IMR-90 (cell line): ENCODE data around the gene EFHB. TPM values are rescaled to one million over a fixed set of nuclear protein-coding genes. Genes with fewer than 3 reads are reported as not detected.
A peak's percentile ranks its signal among the peaks of the same experiment; 100 is the strongest.

Source experiments
- ATAC-seq: fragments of 200-7000 bp; cut with Tn5 transposase; 2 replicates; pipeline ENCODE4 v1.9.1; 2020; ENCODE audit warnings: low read depth, mild to moderate bottlenecking, moderate library complexity
- BruUV-seq: library from RNA; stranded (reverse); fragments of 400-500 nt; replicated peaks from 2 replicates; lab custom pipeline; 2021; lab: Mats Ljungman, UMichigan
- CTCF ChIA-PET: fragments of 300-600 bp; formaldehyde crosslinking; extraction: SDS; loops from one replicate; lab custom pipeline; 2021; ENCODE audit warnings: antibody characterized with exemption; lab: Yijun Ruan, JAX
- POLR2A ChIA-PET: fragments of 300-600 bp; sonication (Branson Sonifier 250); formaldehyde crosslinking; loops from one replicate; lab custom pipeline; 2022; ENCODE audit warnings: antibody characterized with exemption; ENCODE audit not compliant: unreplicated experiment; lab: Charles Lee
- DNase-seq: peaks from one replicate; pipeline ENCODE4 v3.0.0; 2013
- H2AFZ ChIP-seq: replicated peaks from 2 replicates; pipeline ENCODE3; 2013; ENCODE audit warnings: low read length, mild to moderate bottlenecking; ENCODE audit not compliant: poor library complexity
- H2AK5ac ChIP-seq: 2 replicates; pipeline ENCODE4 v1.6.1; 2013; ENCODE audit warnings: low read depth, low read length, inconsistent platforms
- H2AK9ac ChIP-seq: replicated peaks from 2 replicates; pipeline ENCODE3; 2013; ENCODE audit warnings: mild to moderate bottlenecking, low read depth, low read length, moderate library complexity; ENCODE audit not compliant: poor library complexity
- H2BK120ac ChIP-seq: 2 replicates; pipeline ENCODE4 v1.6.1; 2013; ENCODE audit warnings: low read depth, low read length, inconsistent platforms
- H2BK15ac ChIP-seq: 3 replicates; pipeline ENCODE4 v1.6.1; 2013; ENCODE audit warnings: low read depth, low read length, inconsistent platforms
- H2BK20ac ChIP-seq: 2 replicates; pipeline ENCODE4 v1.6.1; 2013; ENCODE audit warnings: low read depth, mild to moderate bottlenecking, inconsistent platforms, low read length, moderate library complexity
- H2BK5ac ChIP-seq: 2 replicates; pipeline ENCODE4 v1.6.1; 2013; ENCODE audit warnings: mild to moderate bottlenecking, low read depth, low read length, inconsistent platforms; ENCODE audit not compliant: poor library complexity, severe bottlenecking
- H3K14ac ChIP-seq: replicated peaks from 2 replicates; pipeline ENCODE4 v1.6.1; 2013; ENCODE audit warnings: low read depth, low read length, inconsistent platforms
- H3K18ac ChIP-seq: 2 replicates; pipeline ENCODE4 v1.6.1; 2013; ENCODE audit warnings: low read depth, low read length, control low read depth
- H3K23ac ChIP-seq: 2 replicates; pipeline ENCODE4 v1.6.1; 2013; ENCODE audit warnings: low read depth, low read length, inconsistent platforms
- H3K27ac ChIP-seq: 2 replicates; pipeline ENCODE4 v1.5.1; 2013; ENCODE audit warnings: mild to moderate bottlenecking, control low read depth, low read length; ENCODE audit not compliant: insufficient read depth
- H3K27me3 ChIP-seq: 2 replicates; pipeline ENCODE4 v1.6.1; 2013; ENCODE audit warnings: low read length; ENCODE audit not compliant: control insufficient read depth, insufficient read depth
- H3K36me3 ChIP-seq: 2 replicates; pipeline ENCODE4 v1.6.1; 2013; ENCODE audit warnings: low read length, mixed read lengths; ENCODE audit not compliant: control insufficient read depth, insufficient read depth
- H3K4ac ChIP-seq: 2 replicates; pipeline ENCODE4 v1.6.1; 2013; ENCODE audit warnings: low read depth, low read length, inconsistent platforms
- H3K4me1 ChIP-seq: 2 replicates; pipeline ENCODE4 v1.6.1; 2013; ENCODE audit warnings: low read length, mixed read lengths; ENCODE audit not compliant: control insufficient read depth, insufficient read depth
- H3K4me2 ChIP-seq: 2 replicates; pipeline ENCODE4 v1.6.1; 2013; ENCODE audit warnings: low read depth, mild to moderate bottlenecking, control low read depth, low read length, moderate library complexity
- H3K4me3 ChIP-seq: 2 replicates; pipeline ENCODE4 v1.5.1; 2013; ENCODE audit warnings: low read depth, mild to moderate bottlenecking, control low read depth, low read length, moderate library complexity; ENCODE audit not compliant: insufficient read depth
- H3K56ac ChIP-seq: 2 replicates; pipeline ENCODE4 v1.6.1; 2013; ENCODE audit warnings: low read length, inconsistent platforms; ENCODE audit not compliant: insufficient read depth; ENCODE audit errors: extremely low read depth
- H3K79me1 ChIP-seq, 2 experiments: 2 replicates each; pipeline ENCODE4 v1.6.1; 2013; ENCODE audit warnings: low read length in 2 of 2, inconsistent platforms in 1 of 2, low read depth in 1 of 2
- H3K9ac ChIP-seq: 2 replicates; pipeline ENCODE4 v1.6.1; 2013; ENCODE audit warnings: low read depth, low read length, control low read depth
- H3K9me1 ChIP-seq: 2 replicates; pipeline ENCODE4 v1.6.1; 2013; ENCODE audit warnings: low read length, inconsistent platforms; ENCODE audit not compliant: insufficient read depth
- H3K9me3 ChIP-seq: 2 replicates; pipeline ENCODE4 v1.6.1; 2013; ENCODE audit warnings: low read length; ENCODE audit not compliant: control insufficient read depth, insufficient read depth
- H4K20me1 ChIP-seq: 2 replicates; pipeline ENCODE4 v1.6.1; 2013; ENCODE audit warnings: low read length, inconsistent platforms; ENCODE audit not compliant: insufficient read depth
- H4K5ac ChIP-seq: 2 replicates; pipeline ENCODE4 v1.6.1; 2013; ENCODE audit warnings: mild to moderate bottlenecking, low read depth, low read length, control low read depth
- H4K8ac ChIP-seq, 2 experiments: 2 replicates each; pipeline ENCODE4 v1.6.1; 2013; ENCODE audit warnings: low read depth in 2 of 2, low read length in 2 of 2, control low read depth in 1 of 2, inconsistent platforms in 1 of 2
- H4K91ac ChIP-seq: 2 replicates; pipeline ENCODE4 v1.6.1; 2013; ENCODE audit warnings: low read depth, low read length, inconsistent platforms; ENCODE audit not compliant: insufficient read depth
- CEBPB ChIP-seq: IDR thresholded peaks from 2 replicates; pipeline ENCODE4 v1.6.1; 2012; ENCODE audit warnings: low read depth, low read length, improper control_type of control experiment
- NFE2L2 ChIP-seq: fragments of 150-350 bp; IDR thresholded peaks from 2 replicates; pipeline ENCODE4 v1.6.1; 2016; ENCODE audit warnings: low read depth, mild to moderate bottlenecking, low read length
- POLR2A ChIP-seq: IDR thresholded peaks from 2 replicates; pipeline ENCODE4 v1.6.1; 2012; ENCODE audit warnings: mild to moderate bottlenecking, low read depth, low read length
- RAD21 ChIP-seq: IDR thresholded peaks from 2 replicates; pipeline ENCODE4 v1.6.1; 2012; ENCODE audit warnings: low read length, improper control_type of control experiment
- WGBS, 2 experiments: methylation state at CpG; one replicate each; pipeline versions ENCODE4 v1.1.5 to v1.1.7; 2013; ENCODE audit warnings: missing lambda C conversion rate in 2 of 2; ENCODE audit not compliant: insufficient read length in 1 of 2; ENCODE audit errors: extremely low coverage in 2 of 2; 5-methylcytosine and 5-hydroxymethylcytosine counted together
- dilution Hi-C: fragments of 300-500 bp; cut with HindIII; formaldehyde crosslinking; loops from one replicate; pipeline ENCODE4 v1.14.3; 2018; ENCODE audit warnings: low sequenced_read_pairs; ENCODE audit not compliant: unreplicated experiment
- in situ Hi-C: fragments of 300-500 bp; cut with MboI; formaldehyde crosslinking; loops from 3 replicates; pipeline ENCODE4 v1.14.3; 2019; ENCODE audit warnings: low sequenced_read_pairs, inconsistent platforms, mixed read lengths
- intact Hi-C: fragments of 100-400 bp; cut with micrococcal nuclease; formaldehyde crosslinking; loops from 2 replicates; pipeline ENCODE4 v1.10.0; 2022
- polyA plus RNA-seq, 3 experiments: library from polyadenylated mRNA; depleted of rRNA; stranded (reverse); fragments of >200 nt; gene quantifications; 2 replicates each; pipeline ENCODE4 v1.2.3, GENCODE V29; 2012; ENCODE audit warnings: low replicate concordance in 1 of 3
- total RNA-seq: library from RNA; depleted of rRNA; stranded (reverse); fragments of >200 nt; gene quantifications from 2 replicates; pipeline ENCODE4 v1.2.3, GENCODE V29; 2012

The EFHB gene
- total and polyA plus RNA-seq, 2 of the 4 experiments (the other 2 are of a cell fraction) = under 0.01 to 1.0 TPM

- no peak for DNase-seq
- Histone ChIP-seq H3K27ac (no peak overlapping the region), H2AK9ac (no peak overlapping the region), H4K8ac (no peak overlapping the region), H4K20me1 (no peaks in the 10 kb centered on the region), H2AK5ac (no peak overlapping the region), H2BK20ac (no peak overlapping the region), H4K91ac (no peak overlapping the region), H3K9ac (no peak overlapping the region), H3K27me3 (no peaks in the 10 kb centered on the region), H2BK5ac (no peak overlapping the region), H3K4me2 (no peak overlapping the region), H3K14ac (no peak overlapping the region), H3K4ac (no peak overlapping the region), H2BK15ac (no peak overlapping the region), H3K56ac (no peak overlapping the region), H4K5ac (no peak overlapping the region), H3K36me3 (no peaks in the 10 kb centered on the region), H2AFZ (no peak overlapping the region), H3K4me1 (no peaks in the 10 kb centered on the region), H3K4me3 (no peak overlapping the region), H2BK120ac (no peak overlapping the region), H3K18ac (no peak overlapping the region), H3K9me3 (no peaks in the 10 kb centered on the region), H3K79me1 (no peaks in the 10 kb centered on the region), H3K23ac (no peak overlapping the region), H3K9me1 (no peaks in the 10 kb centered on the region)
- intact Hi-C loops (no loop called here), dilution Hi-C loops (no loop called here), in situ Hi-C loops (no loop called here)
- CTCF ChIA-PET = no interaction called here
- POLR2A ChIA-PET = no interaction called here
- TF ChIP-seq NFE2L2 (peak; percentile 36; the same call in 1 of the 2 replicates), CEBPB (no peak), POLR2A (no peak), RAD21 (no peak)
- no peak for ATAC-seq
- no CpG with 5 or more reads among the region's 1 CpG for WGBS, 2 experiments
- no TSS peak for BruUV-seq
Observed at GRCh38 chr3:19931767-19932188, 2.2 kb downstream of the EFHB start.
